CD4-positive, alpha-beta T cell treated with Interleukin-15 for 4 hours (primary cell): ENCODE data around the gene SYNDIG1.

Experiments
- DNase-seq: peaks from one replicate; pipeline ENCODE4 v3.0.0-alpha.2; 2020; ENCODE audit warnings: low spot score

The SYNDIG1 gene

DNA sequence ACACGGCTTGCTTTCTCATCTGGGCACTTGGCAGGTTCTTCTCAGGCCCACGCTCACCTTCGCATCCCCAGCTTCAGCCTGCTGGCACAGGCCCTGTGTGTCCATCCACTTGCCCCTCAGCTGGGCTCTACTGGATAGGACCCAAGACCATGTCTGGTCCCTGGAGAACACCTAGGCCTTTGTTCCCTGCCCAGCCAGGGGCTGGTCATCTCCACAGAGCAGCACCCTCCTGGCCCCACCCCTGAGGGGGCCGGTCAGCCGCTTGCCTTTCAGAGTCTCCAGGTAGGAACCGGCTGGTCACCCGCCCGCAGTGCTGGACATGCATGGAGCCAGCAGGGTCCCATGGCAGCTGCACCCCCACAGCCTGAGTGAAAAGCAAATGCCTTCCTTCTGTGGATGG lies 191.2 kb downstream of the SYNDIG1 start:
- DNase-seq, result no peak

DNA sequence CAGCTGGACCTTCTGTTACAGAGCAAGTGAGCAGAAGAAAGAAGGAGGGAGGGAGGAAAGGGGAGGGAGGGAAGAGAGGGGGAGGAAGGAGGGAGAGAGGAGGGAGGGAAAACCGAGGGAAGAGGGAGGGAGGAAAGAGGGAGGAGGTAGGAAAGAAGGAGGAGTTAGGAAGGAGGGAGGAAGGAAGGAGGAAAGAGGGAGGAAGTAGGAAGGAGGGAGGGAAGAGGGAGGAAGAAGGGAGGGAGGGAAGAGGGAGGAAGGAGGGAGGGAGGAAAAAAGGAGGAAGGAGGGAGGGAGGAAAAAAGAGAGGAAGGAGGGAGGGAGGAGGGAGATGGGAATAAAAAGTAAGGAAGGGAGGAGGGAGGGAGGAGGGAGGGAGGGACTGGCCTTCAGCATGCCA lies 191.8 kb downstream of the SYNDIG1 start:
- DNase-seq, result no peak

DNA sequence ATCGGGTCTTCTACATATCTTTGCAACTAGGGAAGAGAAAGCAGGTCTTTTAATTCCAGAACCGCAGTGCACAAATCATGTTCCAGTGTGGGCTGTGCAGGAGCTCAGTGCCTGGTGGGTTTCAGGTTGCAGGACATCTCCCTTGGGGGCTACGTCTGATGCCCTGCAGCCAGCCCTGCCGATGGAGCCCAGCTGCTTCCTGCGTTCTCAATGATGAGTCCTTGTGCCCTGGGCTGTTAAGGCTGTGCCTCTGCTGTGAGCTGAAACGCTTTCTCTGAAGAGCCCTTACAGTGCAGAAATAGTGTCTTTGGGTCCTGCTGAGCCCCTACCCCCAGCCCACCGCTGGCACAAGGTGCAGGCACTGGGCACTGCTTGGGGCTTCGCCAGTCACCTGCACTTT lies 192.9 kb downstream of the SYNDIG1 start:
- no peak for DNase-seq

DNA sequence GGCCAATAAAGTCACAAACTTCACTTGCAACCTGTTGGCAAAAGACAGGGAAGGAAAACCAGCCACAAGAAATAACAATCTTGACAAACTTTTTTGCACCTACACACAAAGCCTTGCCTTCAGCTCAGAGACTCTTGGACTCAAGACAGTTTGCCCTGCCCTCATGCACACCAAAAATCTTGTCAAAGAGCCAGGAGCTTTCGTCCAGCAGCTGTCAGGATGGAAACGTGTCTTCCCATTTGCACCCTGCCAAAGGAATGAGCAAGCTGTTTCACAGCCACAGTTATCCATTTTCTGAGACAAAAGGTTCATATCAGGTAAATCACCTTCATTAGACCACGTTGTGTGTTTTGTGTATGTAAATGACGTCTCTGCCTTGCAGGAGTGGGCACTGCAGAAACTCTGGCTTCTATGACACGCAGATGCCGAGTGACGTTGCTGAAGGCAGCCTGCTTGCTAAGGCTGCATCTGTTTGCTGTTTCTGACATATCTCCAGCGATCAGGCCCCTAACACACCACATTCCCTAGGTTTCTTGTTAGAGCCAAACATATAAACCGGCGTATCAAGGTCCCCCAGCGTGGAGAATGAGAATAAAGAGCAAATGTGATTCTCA lies 193.4 kb downstream of the SYNDIG1 start:
- no peak for DNase-seq

DNA sequence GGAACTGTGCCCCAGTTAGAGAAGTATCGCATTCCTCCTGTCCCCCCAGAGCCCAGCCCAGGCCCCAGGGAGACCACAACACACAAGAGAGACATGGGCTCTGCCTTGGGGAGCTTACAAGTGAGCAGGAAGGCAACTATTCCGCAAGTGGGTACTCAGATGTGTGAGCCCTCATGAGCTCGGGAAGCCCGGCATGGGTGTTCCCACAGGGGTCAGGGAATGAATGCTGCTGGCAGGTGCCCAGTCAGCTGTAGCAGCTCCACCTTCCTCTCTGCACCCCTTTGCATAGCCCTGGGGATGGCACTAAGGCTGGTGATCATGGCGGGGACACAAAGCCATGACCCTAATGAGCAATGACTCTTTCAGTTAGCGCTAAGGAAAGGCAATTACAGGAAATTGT lies 194.1 kb downstream of the SYNDIG1 start:
- no peak for DNase-seq

DNA sequence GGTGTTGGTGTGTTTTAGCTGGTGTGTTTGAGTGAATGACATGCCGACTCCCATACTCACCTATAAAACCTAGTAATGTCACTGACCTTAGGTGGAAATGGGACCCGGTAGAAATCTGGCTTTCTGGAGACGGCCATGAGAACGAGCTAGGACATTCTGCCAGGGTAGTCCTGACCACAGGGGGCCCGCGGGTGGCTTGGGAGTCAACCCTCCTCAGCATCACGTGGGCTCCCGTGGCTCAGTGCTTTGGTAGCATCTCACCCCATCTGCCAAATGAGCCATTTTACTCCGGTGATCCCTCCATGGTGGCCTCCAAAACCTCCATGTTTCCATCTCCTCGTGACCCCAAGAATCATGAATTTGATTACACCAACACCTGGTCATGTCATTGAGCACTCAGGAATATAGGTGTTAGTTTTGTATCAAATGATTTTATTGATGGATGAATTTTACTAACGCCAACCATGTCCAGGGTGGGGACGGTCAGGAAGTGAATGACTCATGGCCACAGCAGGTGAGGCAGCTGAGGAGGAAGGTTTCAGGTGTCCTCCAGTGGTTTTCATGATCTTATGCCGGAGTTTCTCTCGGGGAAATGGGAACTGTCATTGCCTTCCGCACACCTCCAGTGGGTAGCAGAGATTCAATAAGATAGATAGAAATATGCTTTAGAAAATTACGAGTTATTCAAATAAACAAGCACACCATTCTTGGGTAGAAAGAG lies 195.0 kb downstream of the SYNDIG1 start:
- DNase-seq, result no peak

DNA sequence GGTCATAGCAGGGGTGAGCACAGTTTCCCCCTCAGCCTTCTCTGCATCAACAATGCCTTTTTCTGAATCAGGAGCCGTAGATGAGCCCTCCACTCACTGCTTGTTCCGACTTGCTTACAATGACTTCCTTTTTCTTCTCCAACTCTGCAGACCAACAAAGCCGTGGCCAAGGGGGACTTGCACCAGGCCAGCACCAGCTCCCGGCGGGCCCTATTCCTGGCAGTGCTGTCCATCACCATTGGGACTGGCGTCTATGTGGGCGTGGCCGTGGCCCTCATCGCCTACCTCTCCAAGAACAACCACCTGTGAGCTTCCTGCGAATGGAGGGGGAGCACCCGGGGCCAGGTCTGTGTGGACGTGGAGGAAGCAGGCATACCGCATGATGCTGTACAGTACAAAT lies 195.8 kb downstream of the SYNDIG1 start:
- DNase-seq, result no peak

DNA sequence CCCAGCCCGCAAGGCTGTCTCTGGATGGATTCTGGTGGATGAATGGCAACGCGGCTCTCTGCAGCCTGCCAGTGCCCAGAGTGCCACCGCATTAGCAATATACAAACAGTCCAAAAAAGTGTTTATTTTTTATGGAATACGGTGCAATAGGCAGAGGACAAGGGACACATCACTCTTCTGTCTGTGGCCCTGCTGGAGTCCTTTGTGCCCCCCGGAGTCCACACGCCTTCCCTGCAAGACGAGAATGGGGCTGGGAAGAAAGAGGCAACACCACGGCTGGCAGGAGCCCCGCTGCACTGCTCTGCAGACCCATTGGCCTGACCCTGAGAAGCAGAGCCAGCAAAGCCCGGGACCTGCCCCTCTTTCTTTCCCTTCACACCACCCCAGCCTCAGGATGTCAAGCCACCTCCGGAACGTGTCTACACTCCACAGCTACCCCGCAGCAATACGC lies 196.3 kb downstream of the SYNDIG1 start:
- DNase-seq, result no peak

DNA sequence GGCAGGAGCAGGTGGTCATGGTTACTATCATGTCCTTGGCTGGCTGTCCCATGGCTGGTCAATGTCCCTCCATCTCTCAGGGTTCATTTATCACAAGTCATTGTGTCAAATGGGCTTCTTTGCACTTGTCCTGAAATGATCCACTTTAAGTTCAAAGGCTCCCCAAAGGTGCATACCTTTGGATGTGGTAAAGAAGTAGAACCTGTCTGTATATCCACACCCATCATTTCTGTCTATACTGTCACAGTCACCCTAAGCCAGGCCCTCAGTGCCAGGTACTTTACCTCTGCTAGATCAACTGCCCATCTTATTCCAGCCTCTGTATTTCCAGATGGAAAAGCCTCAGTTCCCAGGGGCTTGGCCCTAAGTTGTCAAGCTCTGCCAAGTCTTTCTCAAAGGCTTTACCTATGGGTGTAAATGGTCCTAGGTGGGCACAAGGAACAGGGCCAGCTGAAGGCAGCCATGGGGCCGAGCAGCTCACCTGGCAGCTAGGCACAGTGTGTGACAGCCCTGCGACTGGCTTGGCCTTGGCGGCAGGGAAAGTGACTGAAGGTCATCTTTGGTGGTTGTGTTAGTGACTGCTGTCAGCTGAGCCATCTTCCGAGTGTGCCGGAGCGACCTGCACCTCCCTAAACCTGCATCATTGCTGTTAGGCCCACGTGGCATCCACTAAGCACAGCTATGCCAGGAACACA lies 198.4 kb downstream of the SYNDIG1 start:
- DNase-seq, result no peak

DNA sequence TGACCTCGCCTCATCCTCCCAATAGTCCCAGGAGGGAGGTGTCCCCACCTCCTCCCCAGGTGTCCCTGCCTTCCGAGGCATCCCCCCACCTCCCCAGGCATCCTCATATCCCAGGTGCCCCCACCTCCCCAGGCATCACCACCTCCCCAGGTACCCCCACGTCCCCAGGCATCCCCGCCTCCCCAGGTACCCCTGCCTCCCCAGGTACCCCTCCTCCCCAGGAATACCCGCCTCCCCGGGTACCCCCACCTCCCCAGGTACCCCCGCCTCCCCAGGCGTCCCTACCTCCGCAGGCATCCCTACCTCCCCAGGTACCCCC lies 198.9 kb downstream of the SYNDIG1 start:
- no peak for DNase-seq

DNA sequence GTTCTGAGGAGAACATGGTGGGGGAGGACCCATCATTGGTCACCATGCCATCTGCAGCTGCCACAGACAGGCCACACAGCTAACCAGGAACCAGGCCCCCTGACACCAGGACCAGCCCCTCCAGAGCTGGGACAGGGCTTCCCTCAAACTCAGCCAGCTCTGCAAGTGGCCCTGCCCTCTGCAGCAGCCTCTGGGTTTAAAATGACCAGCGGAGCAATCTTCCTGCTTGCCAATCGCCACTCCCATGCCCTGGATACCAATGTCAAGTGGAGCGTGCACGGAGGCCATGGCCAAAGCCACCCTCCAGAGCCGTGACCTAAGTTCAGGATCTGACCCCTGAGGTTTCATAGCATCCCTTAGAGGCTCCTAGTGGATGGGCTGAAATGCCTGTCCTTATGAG lies 199.4 kb downstream of the SYNDIG1 start:
- DNase-seq, result no peak

DNA sequence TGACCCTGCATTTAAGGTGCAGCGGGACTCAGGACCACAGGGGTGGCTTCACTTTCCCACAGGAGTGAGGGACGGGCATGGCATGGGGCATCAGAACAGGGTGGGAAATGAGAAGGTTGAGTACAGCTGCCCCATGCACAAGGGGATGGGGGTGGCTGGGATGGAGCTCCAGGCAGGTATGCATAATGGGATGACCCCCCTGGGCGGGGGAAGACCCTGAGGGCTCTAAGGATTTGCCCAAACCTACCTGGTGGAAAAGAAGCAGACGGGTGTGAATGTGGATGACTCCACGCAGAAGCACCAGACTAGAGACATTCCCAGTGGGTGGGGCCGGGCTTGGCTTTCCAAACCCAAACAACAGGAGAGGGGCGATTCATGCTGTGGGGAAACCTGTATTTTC lies 200.3 kb downstream of the SYNDIG1 start:
- DNase-seq, result no peak

DNA sequence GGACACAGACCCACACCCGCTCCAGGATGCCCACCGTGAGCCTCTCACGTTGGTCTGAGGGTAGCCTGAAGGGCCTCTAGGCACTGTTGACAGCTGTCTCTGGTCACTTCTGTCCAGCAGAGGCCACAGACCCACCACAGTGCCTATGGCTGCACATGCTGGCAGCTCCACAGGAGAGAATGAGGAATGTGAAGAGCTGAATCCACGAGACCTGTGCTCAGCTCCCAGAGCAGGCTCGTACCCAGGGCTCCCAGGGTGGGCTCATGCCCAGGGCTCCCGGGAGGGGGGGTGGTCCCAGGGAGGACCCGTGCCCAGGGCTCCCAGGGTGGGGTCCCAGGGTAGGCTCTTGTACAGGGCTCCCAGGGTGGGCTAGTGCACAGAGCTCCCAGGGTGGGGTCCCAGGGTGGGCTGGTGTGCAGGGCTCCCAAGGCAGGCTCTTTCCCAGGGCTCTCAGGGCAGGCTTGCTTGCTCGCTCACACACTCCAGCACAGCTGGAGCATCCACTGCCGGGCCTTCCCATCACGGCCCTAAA lies 201.0 kb downstream of the SYNDIG1 start:
- DNase-seq, result no peak

DNA sequence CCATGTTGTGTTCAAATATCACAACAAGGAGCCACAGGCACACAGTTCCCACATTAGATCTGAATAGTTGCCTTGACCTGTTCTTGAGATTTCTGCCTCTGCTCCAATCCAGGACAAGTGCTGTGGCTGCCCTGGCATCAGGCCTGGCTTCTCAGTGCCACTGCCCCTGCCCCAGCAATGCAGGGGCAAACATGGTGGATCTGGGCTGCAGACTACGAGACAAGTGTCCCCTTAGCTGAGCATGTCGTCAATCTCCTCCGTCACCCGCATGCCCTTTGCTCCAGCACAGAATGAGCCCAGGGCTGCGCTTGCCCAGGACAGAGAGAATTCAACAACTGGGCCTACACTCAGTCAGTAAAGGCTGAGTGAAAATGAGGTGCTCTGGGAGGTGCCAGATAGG lies 201.6 kb downstream of the SYNDIG1 start:
- no peak for DNase-seq

DNA sequence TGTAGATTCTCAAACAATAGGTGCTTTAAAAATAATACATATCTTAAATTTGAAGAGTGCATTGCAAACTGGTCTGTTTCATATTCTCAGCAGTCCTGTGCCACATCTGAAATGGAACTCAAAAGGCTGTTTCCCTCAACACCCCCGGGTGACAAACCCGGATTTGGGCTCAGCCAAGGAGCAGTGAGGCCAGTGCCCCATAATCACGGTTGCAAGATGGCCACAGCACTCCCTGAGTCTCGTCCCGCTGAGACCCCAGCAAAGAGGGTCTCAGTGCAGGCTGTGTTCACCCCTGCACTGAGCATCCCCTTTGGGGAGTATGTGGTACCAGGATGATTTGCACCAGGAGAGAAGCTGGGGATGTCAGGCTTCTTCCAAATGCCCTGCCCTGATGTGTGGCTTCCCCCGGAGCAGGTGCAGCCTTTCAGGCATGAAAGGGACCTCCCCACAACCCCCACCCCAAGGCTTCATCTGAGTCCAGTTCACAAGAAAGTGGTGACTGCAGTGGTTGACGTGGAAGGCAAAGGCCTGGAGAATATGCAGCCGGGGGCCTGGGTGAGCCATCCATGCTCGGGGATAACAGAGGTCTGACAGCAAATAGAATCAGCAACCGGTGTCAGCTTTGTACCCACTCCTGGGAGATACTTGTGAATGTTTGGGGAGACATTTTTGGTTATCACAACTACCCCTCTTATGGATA lies 202.9 kb downstream of the SYNDIG1 start:
- DNase-seq, result no peak

DNA sequence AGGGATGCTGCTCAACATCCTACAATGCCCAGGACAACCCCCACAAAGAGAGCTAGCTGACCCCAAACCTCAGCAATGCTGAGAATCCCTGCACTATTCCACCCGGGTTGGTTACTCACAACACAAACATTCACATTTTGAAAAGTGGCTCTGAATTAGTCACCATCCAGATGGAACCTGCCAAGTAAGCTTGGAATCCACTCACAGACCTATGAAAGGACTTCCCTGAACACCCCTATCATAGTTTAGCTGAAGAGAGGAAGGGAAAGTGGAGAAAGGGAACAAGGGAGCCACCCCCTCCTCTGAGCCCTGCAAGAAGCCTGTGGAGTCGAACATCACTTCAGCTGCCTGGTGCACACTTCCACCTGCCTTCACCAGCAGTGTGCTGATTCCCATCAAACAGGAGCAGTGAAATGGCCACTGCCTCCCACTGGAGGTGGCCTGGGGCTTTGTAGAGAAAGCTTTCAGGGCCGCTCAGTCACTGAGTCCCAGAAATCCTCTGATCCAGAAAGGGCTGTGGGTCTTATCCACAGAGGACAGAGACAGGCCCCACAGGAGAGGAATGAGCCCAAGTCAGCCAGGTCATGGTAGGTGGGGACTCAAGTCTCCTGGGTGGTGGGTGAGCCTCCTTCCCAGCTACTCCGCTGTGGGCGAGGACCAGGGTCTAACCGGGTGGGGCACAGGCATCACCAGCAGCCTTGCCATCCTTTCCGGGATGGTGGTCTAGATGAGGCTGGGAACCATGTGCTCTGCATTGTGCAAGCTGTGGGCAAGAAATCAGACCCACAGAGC lies 203.7 kb downstream of the SYNDIG1 start:
- no peak for DNase-seq

DNA sequence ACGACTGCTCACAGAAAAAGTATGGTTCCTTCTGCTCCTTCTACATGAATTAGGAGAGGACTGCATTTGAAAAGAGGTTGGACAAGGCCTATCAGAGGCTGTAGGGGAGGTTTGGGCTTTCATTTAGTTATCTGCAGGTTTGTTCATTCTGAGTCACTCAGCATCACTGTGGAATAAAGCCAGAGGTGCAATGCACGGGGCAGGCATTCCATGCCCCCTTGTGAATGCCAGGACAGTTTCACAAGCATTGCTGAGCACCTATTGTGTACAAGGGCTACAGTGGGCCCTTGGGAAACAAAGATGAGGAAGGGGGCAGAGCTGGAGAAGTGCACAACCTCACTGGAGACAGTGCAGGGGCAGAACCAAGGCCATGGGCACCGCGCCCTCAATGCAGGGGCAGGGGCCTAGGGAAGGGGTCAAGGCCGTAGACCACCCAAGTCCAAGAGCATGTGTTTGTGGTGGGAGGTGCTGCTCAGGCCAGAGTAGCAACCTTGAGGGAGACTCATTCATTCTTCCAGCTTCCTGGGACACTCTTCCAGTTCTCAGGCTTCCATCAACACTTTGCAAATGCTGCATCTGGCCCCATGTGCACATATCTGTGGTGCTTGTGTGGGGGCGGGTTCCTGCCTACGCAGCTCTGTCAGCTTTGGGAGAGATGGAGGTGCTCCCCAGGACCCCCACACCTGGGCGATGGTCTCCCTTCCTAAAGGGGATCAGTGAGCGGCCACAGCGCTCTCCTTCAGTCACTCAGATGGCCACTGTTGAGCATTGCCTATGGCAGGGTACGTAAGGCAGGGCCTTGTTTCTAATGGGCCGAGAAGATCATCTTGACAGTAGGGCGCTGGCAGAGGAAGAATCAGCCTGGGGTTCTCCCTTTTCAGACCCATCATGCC lies 204.5 kb downstream of the SYNDIG1 start:
- no peak for DNase-seq

DNA sequence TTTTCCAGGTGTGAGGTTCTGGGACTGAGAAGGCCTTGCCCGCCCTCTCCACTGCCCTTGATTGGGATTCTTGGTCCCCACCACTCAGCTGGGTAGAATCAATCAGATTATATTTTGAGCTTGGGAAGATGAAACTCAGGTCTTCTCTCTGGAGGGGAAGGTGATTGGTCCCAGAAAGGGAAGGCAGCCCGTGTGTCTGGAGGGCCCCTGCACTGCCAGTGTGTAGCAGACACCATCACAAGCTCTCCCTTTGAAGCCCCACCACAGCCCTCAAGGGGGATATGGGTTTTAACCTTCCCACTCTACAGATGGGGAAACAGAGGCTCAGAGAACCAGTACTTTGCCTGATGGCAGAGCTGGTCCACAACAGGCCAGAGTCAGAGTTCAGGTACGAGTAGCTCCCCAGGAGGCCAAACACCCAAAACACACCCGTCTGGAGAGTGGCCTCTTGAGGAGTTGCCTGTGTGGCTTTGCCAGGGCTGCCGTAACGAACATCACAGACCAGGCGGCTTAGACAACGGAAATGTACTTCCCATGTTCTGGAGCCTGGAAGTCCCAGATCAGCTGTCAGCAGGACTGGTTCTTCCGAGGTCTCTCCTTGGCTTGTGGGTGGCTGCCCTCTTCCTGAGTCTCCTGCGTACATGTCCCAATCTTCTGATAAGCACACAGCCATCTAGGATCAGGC lies 205.6 kb downstream of the SYNDIG1 start:
- no peak for DNase-seq

DNA sequence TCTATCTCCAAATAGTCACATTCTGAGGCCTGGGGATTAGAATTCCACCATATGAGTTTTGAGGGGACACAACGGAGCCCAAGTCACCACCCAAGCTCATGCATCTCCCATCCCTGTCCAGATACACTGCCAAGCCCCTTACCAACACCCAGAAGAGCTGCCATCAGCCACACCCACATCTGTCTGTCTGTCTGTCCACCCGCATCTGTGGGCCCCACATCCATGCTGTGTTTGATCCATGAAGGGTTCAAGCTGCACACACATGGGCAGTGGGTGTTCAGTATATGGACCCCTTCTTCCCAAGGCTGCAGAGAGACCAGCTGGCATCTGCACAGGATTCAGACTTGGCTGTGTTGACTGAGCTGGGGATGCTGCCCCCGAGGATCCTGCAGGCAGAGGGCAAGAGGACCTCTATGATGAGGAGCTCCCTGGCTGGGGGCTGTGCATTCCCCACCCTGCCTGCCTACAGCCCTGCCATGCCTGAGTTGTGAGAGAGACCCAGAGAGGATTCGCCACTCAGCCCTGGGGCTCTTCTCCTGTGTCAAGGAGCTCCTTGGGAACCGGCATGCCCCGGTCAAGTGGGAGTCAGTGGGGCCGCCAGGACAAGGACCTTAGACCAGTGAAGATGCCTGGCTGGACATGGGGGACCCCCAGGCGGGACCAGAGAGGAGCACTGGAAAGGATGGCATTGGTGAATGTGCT lies 206.4 kb downstream of the SYNDIG1 start:
- DNase-seq, result no peak
